ENCODE results near the gene PSG11.
"Not testable (repeated sequence)": the region's sequence is repeated elsewhere in the genome, so short reads cannot be mapped to it uniquely, and the experiment has no call there.

- TF ChIP-seq CTCF, EP300, POLR2AphosphoS5 (IDR thresholded peaks at IDR 0.05): not testable (repeated sequence)
Measured at GRCh38 chr19:43027061-43027460, 792 bp upstream of the PSG11 start.

Data from stomach (tissue), 4 donors.